ENCODE measurements around the gene GPN2.

- no peak for TF ChIP-seq CTCF (IDR thresholded peaks at IDR 0.05)
- TF ChIP-seq SIN3A (IDR thresholded peaks at IDR 0.05; ENCODE audit: borderline replicate concordance, insufficient read depth, low read depth, low read length) = no peak
- TF ChIP-seq, protein P1, sequence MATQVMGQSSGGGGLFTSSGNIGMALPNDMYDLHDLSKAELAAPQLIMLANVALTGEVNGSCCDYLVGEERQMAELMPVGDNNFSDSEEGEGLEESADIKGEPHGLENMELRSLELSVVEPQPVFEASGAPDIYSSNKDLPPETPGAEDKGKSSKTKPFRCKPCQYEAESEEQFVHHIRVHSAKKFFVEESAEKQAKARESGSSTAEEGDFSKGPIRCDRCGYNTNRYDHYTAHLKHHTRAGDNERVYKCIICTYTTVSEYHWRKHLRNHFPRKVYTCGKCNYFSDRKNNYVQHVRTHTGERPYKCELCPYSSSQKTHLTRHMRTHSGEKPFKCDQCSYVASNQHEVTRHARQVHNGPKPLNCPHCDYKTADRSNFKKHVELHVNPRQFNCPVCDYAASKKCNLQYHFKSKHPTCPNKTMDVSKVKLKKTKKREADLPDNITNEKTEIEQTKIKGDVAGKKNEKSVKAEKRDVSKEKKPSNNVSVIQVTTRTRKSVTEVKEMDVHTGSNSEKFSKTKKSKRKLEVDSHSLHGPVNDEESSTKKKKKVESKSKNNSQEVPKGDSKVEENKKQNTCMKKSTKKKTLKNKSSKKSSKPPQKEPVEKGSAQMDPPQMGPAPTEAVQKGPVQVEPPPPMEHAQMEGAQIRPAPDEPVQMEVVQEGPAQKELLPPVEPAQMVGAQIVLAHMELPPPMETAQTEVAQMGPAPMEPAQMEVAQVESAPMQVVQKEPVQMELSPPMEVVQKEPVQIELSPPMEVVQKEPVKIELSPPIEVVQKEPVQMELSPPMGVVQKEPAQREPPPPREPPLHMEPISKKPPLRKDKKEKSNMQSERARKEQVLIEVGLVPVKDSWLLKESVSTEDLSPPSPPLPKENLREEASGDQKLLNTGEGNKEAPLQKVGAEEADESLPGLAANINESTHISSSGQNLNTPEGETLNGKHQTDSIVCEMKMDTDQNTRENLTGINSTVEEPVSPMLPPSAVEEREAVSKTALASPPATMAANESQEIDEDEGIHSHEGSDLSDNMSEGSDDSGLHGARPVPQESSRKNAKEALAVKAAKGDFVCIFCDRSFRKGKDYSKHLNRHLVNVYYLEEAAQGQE (IDR thresholded peaks at IDR 0.05; ENCODE audit: insufficient read depth in 1 of 2, low read depth in 2 of 2, low read length in 1 of 2) = no peak
- TF ChIP-seq POLR2AphosphoS5 (IDR thresholded peaks at IDR 0.05; ENCODE audit: low read depth, low read length) = no peak; the same call in 1 of the 2 replicates
Measured at GRCh38 chr1:26890467-26890796, 349 bp upstream of the GPN2 start.
